ENCODE results near the gene FILIP1L.
A peak's percentile ranks its signal among the peaks of the same experiment; 100 is the strongest.

FILIP1L gene

GRCh38 chr3:100081311-100081710 is 33.0 kb downstream of the FILIP1L start:
- no peak for DNase-seq (ENCODE audit: low read depth, low spot score)
- no peak overlapping the region for H3K4me3 ChIP-seq (ENCODE audit: low read length)

GRCh38 chr3:100080573-100080972 is 33.7 kb downstream of the FILIP1L start:
- no peak overlapping the region for H3K4me3 ChIP-seq (ENCODE audit: low read length)
- DNase-seq (ENCODE audit: low read depth, low spot score): no peak

- H3K4me3 ChIP-seq (ENCODE audit: low read length): no peak overlapping the region
- no peak for DNase-seq (ENCODE audit: low read depth, low spot score)
These were observed 35.0 kb downstream of the FILIP1L start for GRCh38 chr3:100079328-100079727.

GRCh38 chr3:100076731-100077529 is 37.4 kb downstream of the FILIP1L start:
- DNase-seq (ENCODE audit: low read depth, low spot score): no peak
- H3K4me3 ChIP-seq (ENCODE audit: low read length): no peak overlapping the region

GRCh38 chr3:100075851-100076730 is 38.2 kb downstream of the FILIP1L start:
- no peak overlapping the region for H3K4me3 ChIP-seq (ENCODE audit: low read length)
- DNase-seq (ENCODE audit: low read depth, low spot score): peak; percentile 25

GRCh38 chr3:100075196-100075595 is 39.1 kb downstream of the FILIP1L start:
- no peak for DNase-seq (ENCODE audit: low read depth, low spot score)
- H3K4me3 ChIP-seq (ENCODE audit: low read length): no peak overlapping the region

- peak; percentile 71 for DNase-seq (ENCODE audit: low read depth, low spot score)
- H3K4me3 ChIP-seq (ENCODE audit: low read length): peak overlapping the region; percentile 28
These were observed 40.5 kb downstream of the FILIP1L start for GRCh38 chr3:100073714-100074307.

- peak overlapping the region; percentile 28 for H3K4me3 ChIP-seq (ENCODE audit: low read length)
- no peak for DNase-seq (ENCODE audit: low read depth, low spot score)
These were observed 41.1 kb downstream of the FILIP1L start for GRCh38 chr3:100073049-100073713.

- DNase-seq (ENCODE audit: low read depth, low spot score): peak; percentile 68
- no peak overlapping the region for H3K4me3 ChIP-seq (ENCODE audit: low read length)
These were observed 41.8 kb downstream of the FILIP1L start for GRCh38 chr3:100072326-100073048.

- H3K4me3 ChIP-seq (ENCODE audit: low read length): no peak overlapping the region
- DNase-seq (ENCODE audit: low read depth, low spot score): no peak
These were observed 44.8 kb downstream of the FILIP1L start for GRCh38 chr3:100069472-100069871.

- peak; percentile 81 for DNase-seq (ENCODE audit: low read depth, low spot score)
- no peak overlapping the region for H3K4me3 ChIP-seq (ENCODE audit: low read length)
These were observed 45.5 kb downstream of the FILIP1L start for GRCh38 chr3:100068826-100069225.

- DNase-seq (ENCODE audit: low read depth, low spot score): no peak
- H3K4me3 ChIP-seq (ENCODE audit: low read length): no peak overlapping the region
These were observed 46.7 kb downstream of the FILIP1L start for GRCh38 chr3:100067589-100067988.

GRCh38 chr3:100063929-100064461 is 50.3 kb downstream of the FILIP1L start:
- H3K4me3 ChIP-seq (ENCODE audit: low read length): no peak overlapping the region
- DNase-seq (ENCODE audit: low read depth, low spot score): no peak

GRCh38 chr3:100062665-100063064 is 51.6 kb downstream of the FILIP1L start:
- no peak overlapping the region for H3K4me3 ChIP-seq (ENCODE audit: low read length)
- no peak for DNase-seq (ENCODE audit: low read depth, low spot score)

GRCh38 chr3:100060685-100061484 is 53.4 kb downstream of the FILIP1L start:
- H3K4me3 ChIP-seq (ENCODE audit: low read length): no peak overlapping the region
- DNase-seq (ENCODE audit: low read depth, low spot score): no peak

- DNase-seq (ENCODE audit: low read depth, low spot score): no peak
- no peak overlapping the region for H3K4me3 ChIP-seq (ENCODE audit: low read length)
These were observed 54.8 kb downstream of the FILIP1L start for GRCh38 chr3:100059472-100059871.

- DNase-seq (ENCODE audit: low read depth, low spot score): no peak
- H3K4me3 ChIP-seq (ENCODE audit: low read length): no peak overlapping the region
These were observed 56.4 kb downstream of the FILIP1L start for GRCh38 chr3:100057716-100058575.
